Peyer's patch (tissue), 4 donors: ENCODE results near the gene DMRTC2.

Experiments used
- CTCF ChIP-seq, 6 experiments: fragments of 450-650 bp in 4 of 6; fragments of 200-600 bp in 2 of 6; sonication (generic) in 1 of 6; IDR thresholded peaks; one replicate each; pipeline ENCODE4 v1.5.1; 2017 to 2019; ENCODE audit warnings: antibody characterized with exemption in 6 of 6, mild to moderate bottlenecking in 3 of 6, moderate library complexity in 1 of 6
- POLR2A ChIP-seq, 2 donors: fragments of 450-650 bp; IDR thresholded peaks; one replicate each; pipeline ENCODE4 v1.5.1; 2017; ENCODE audit warnings: antibody characterized with exemption in 2 of 2, mild to moderate bottlenecking in 2 of 2, moderate library complexity in 2 of 2

GRCh38 chr19:41804336-41804735 lies 40.5 kb upstream of the DMRTC2 start:
- TF ChIP-seq CTCF (IDR thresholded peaks at IDR 0.05) (no peak), POLR2A (IDR thresholded peaks at IDR 0.05) (no peak)
